Neural cell (in vitro differentiated cells): Measurements from ENCODE around the gene ACTN2.

ENCODE experiments used
- CTCF ChIP-seq: fragments of 450-650 bp; IDR thresholded peaks from 2 replicates; pipeline ENCODE4 v1.5.1; 2014; ENCODE audit warnings: antibody characterized with exemption, mild to moderate bottlenecking, moderate library complexity; ENCODE audit not compliant: poor library complexity, severe bottlenecking
- EP300 ChIP-seq: fragments of 450-650 bp; conservative IDR thresholded peaks from 2 replicates; pipeline ENCODE4 v1.6.1; 2014; ENCODE audit warnings: antibody characterized with exemption, mild to moderate bottlenecking, moderate library complexity; ENCODE audit not compliant: poor library complexity, severe bottlenecking
- EZH2 ChIP-seq: fragments of 200-600, 300-800 bp; shearing (Covaris generic), sonication (generic); IDR thresholded peaks from 2 replicates; pipeline ENCODE4 v1.6.1; 2014; ENCODE audit warnings: antibody characterized with exemption, low read length, borderline replicate concordance, mild to moderate bottlenecking; ENCODE audit not compliant: insufficient read depth, poor library complexity, severe bottlenecking
- POLR2AphosphoS5 ChIP-seq: IDR thresholded peaks from 2 replicates; pipeline ENCODE4 v1.6.1; 2012
- RAD21 ChIP-seq: fragments of 450-650 bp; conservative IDR thresholded peaks from 2 replicates; pipeline ENCODE4 v1.6.1; 2014; ENCODE audit warnings: antibody characterized with exemption, mild to moderate bottlenecking, moderate library complexity
- REST ChIP-seq: IDR thresholded peaks from 2 replicates; pipeline ENCODE4 v1.6.1; 2012; ENCODE audit warnings: borderline replicate concordance
- SMC3 ChIP-seq: fragments of 450-650 bp; conservative IDR thresholded peaks from 2 replicates; pipeline ENCODE4 v1.6.1; 2014; ENCODE audit warnings: antibody characterized with exemption, mild to moderate bottlenecking, moderate library complexity; ENCODE audit not compliant: poor library complexity
- TAF1 ChIP-seq: IDR thresholded peaks from 2 replicates; pipeline ENCODE4 v1.6.1; 2012; ENCODE audit warnings: low read depth

GRCh38 chr1:236659792-236660587, 26.3 kb upstream of the ACTN2 start:
- TF ChIP-seq CTCF: no peak
- TF ChIP-seq RAD21: no peak
- no peak for TF ChIP-seq EZH2
- TF ChIP-seq REST: no peak
- TF ChIP-seq POLR2AphosphoS5: no peak
- no peak for TF ChIP-seq SMC3
- TF ChIP-seq EP300: no peak
- TF ChIP-seq TAF1: no peak
